GM03348 (cell line): ENCODE measurements around the gene KRTCAP3.
"Not testable (repeated sequence)": the region's sequence is repeated elsewhere in the genome, so short reads cannot be mapped to it uniquely, and the experiment has no call there.

Experiments
- DNase-seq: peaks from one replicate; pipeline ENCODE4 v3.0.0; 2012; ENCODE audit warnings: low spot score

KRTCAP3 gene

DNA sequence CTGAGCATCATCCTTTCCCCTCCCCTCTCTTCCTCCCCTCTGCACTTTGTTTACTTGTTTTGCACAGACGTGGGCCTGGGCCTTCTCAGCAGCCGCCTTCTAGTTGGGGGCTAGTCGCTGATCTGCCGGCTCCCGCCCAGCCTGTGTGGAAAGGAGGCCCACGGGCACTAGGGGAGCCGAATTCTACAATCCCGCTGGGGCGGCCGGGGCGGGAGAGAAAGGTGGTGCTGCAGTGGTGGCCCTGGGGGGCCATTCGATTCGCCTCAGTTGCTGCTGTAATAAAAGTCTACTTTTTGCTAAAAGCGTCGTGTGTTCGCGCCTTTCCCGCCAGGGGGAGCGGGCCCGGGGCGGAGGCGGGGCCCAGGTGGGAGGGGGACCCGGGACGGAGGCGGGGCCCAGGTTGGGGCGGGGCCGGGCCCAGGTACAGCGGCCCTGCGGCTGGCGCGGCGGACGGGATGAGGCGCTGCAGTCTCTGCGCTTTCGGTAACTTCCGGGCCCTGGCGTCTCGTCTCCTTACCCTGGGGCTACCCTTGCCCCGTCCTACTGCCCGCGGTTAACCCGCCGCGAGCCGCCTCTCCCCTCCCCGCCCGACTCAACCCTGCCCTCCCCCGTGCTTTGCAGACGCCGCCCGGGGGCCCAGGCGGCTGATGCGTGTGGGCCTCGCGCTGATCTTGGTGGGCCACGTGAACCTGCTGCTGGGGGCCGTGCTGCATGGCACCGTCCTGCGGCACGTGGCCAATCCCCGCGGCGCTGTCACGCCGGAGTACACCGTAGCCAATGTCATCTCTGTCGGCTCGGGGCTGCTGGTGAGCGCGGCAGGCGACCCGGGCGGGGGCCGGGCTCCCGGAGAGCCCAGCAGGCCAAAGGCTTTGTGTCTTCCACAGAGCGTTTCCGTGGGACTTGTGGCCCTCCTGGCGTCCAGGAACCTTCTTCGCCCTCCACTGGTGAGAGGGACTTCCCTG lies at the start of gene KRTCAP3:
Gene KRTCAP3 (plus strand): TSS at position 424 of the 962 bp plus-strand sequence. CDS start 32 bp downstream, at position 456.
- peak; percentile 17 for DNase-seq

- no peak for DNase-seq
These were observed 49.0 kb upstream of the KRTCAP3 start for GRCh38 chr2:27393225-27393624.

GRCh38 chr2:27398962-27399361 lies 43.2 kb upstream of the KRTCAP3 start:
- no peak for DNase-seq

DNA sequence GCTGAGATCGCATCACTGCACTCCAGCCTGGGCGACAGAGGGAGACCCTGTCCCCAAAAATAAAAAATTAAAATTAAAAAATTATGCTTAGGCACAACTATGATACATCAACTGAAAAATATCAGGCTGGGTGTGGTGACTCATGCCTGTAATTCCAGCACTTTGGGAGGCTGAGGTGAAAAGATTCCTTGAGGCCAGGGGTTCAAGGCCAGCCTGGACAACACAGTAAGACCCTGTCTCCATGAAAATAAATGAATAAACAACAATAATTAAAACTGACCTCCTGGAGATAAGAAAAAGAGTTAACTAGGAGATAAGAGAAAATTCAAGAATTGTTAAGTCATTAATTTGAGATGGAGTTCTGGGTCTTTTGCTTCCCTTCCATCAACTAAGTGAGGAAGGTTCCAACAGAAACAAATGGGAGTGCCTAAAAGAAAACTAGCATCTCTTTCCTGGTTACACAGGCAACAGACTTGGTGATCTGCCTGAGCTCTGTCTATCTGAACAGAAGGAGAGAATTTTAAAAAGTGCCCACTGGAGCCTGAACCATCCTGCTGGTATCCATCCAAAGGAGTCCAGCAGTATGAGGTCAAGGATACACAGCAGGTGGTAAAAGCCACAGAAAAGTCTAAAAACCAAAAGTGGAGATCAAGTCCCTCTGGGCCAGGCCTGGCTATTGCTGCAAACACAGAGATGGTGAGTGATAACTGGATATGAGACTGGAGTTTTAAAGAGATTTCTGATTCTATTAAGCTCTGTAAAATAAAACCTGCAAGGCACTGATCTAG lies 41.6 kb upstream of the KRTCAP3 start:
- no peak for DNase-seq

DNA sequence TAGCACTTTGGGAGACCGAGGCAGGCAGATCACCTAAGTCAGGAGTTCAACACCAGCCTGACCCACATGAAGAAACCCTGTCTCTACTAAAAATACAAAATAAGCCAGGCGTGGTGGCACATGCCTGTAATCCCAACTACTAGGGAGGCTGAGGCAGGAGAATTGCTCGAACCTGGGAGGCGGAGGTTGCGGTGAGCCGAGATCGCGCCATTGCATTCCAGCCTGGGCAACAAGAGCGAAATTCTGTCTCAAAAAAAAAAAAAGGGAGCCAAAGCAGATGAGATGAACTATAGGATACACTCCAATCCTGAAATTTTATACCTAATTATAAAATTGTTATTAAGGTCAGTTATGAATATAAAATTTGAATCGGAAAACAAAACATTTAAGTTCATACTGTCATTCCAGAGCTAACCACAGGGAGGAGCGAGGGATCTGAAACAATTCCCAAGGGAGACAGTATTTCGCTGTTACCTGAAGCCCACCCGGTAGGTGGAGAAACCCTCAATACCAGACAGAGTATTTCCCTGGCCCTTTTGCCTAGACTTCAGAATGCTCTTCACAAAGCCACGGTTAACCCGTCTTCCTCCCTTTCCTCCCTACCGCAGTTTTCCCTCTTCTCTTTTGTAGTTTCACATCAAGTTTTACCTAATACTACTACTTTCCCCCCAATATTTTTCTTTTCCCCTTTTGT lies 34.2 kb upstream of the KRTCAP3 start:
- peak; percentile 61 for DNase-seq

DNA sequence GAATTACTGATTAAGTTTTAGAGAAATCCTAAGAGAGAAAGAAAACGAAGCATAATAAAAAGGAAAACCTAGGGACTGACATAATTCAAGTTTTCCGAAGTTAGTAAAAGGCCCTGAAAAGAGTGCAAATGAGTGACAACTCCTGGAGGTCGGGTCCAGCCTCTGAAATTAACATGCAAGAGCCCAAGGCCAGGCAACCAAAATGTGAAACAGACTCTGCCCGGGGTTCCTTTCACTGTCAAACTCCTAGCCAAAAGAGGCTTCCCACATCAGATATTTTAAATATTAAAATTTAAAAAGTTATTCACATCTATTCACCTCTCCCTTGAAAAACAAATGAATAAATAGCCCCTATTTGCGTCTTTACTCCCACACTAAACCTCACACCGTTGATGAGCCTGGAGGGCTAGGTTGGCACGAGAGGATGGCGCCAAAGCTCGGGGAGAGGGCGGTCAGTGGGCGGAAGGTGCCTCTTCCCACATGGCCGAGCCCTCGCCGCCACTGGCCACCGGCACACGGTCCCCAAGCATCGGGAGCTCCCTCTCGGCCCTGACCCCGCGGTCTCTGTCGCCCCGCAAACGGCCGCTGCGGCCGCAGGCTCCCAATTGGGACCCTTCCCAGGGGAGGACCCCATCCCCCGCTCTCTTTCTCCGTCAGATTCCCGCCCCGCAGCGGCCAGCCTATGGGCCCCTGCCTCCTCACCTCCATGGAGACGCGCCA lies 33.4 kb upstream of the KRTCAP3 start:
- DNase-seq = peak; percentile 48

DNA sequence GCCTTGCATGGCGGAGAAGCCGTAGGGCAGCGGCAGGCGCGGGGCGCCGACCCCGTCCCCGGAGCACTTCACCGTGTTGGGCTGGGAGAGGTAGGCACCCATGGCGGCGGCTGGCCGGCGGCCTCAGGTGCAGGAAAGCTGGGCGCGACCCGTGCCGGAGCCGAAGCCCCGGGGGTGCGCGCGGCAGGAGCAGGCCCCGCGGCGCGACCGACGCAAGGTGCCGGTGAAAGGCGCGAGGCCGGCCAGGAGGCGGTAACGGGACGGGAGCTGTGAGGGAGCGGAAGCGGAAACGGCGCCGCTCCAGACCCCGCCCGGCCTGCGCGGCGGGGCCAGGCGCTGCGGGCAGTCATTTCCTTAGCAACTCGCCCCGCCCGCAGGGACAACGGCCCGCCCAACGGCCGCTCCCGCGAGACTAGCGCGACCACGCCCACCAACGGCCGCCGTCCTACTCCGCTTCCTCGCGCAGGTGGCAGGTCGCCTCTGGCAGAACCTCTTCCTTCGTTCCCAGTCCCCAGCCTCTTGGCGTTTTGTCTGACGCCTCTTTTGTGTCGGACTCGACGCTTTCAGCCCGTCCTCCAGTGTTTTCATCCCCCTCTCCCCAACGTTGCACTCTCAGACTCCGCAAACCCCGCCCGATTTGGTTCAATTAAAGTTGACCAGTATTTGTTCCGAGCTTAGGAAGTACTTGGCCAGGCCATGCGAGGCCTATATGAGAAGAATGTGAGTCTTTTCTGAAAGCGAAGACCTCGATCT lies 32.7 kb upstream of the KRTCAP3 start, which contains the start of gene PPM1G:
Gene PPM1G (minus strand): TSS at position 271 of the 753 bp plus-strand sequence. CDS start 169 bp downstream, at position 102.
- DNase-seq = peak; percentile 98

- no peak for DNase-seq
These were observed 29.6 kb upstream of the KRTCAP3 start for GRCh38 chr2:27412419-27413152.

GRCh38 chr2:27416151-27416550 lies 26.0 kb upstream of the KRTCAP3 start:
- no peak for DNase-seq

DNA sequence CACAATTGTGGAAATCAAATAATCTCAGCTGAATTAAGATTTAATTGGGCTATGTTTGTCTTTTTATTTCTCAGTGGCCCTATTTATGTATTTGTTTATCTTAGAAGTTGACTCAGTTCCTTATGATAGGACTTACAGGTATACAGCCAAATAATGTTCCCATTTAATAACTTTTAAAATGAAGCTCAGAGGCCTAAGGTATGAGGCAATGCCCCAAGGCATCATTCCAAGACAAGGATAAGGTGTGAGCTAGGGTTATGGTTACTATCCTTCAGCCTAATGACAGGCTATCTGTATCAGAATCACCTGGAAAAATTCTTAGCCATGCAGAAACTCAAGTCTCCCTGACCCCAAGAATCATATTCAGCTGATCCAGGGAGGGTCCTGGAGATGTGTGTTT lies 21.2 kb upstream of the KRTCAP3 start:
- no peak for DNase-seq

- no peak for DNase-seq
These were observed 20.4 kb upstream of the KRTCAP3 start for GRCh38 chr2:27421660-27422250.

- DNase-seq = no peak
These were observed 19.2 kb upstream of the KRTCAP3 start for GRCh38 chr2:27422958-27423357.

GRCh38 chr2:27425039-27425438 lies 17.1 kb upstream of the KRTCAP3 start:
- not testable (repeated sequence) for DNase-seq

DNA sequence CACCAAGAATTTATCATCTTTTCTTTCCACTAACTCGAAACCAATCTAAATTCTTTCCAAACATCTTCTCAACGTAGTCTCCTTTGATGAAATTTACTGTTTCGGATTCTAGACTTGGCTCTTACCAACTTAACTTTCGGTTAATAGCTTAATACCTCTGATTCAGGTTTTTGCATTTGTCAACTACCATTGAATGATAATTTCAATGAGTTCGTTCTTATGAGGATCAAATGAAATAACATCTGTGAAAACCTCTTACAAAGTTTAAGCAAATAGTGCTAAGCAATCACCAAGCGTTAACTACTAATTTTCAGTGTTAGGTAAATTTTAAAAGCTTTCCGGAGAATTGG lies 14.3 kb upstream of the KRTCAP3 start:
- no peak for DNase-seq

- DNase-seq = peak; percentile 98
These were observed 13.8 kb upstream of the KRTCAP3 start, which contains the start of gene NRBP1 for GRCh38 chr2:27428213-27428977. TSS of gene NRBP1 (plus strand) at chr2:27428631. CDS start at chr2:27433274, 4,643 bp downstream.

- DNase-seq = peak; percentile 97
These were observed 13.1 kb upstream of the KRTCAP3 start for GRCh38 chr2:27428978-27429541.

GRCh38 chr2:27431395-27431794 lies 10.8 kb upstream of the KRTCAP3 start:
- peak; percentile 29 for DNase-seq

- no peak for DNase-seq
These were observed 6.6 kb upstream of the KRTCAP3 start for GRCh38 chr2:27435628-27436027.
